Parathyroid adenoma (tissue), 2 donors: ENCODE data around the gene NHS.
A peak's percentile ranks its signal among the peaks of the same experiment; 100 is the strongest.

ENCODE experiments used
- H2AFZ ChIP-seq: fragments of 300-600 bp; sonication (generic); one replicate; pipeline ENCODE4 v1.7.0; 2017; ENCODE audit warnings: antibody characterized with exemption, mild to moderate bottlenecking
- H3K27ac ChIP-seq: fragments of 300-600 bp; sonication (generic); one replicate; pipeline ENCODE4 v1.7.0; 2017
- H3K27me3 ChIP-seq: fragments of 300-600 bp; sonication (generic); one replicate; pipeline ENCODE4 v1.7.0; 2017; ENCODE audit warnings: low read length; ENCODE audit not compliant: control insufficient read depth, insufficient read depth
- H3K36me3 ChIP-seq: fragments of 300-600 bp; sonication (generic); one replicate; pipeline ENCODE4 v1.7.0; 2017; ENCODE audit warnings: low read length; ENCODE audit not compliant: control insufficient read depth, insufficient read depth
- H3K4me1 ChIP-seq: fragments of 300-600 bp; sonication (generic); one replicate; pipeline ENCODE4 v1.7.0; 2017; ENCODE audit warnings: control low read depth
- H3K4me2 ChIP-seq: fragments of 300-600 bp; sonication (generic); one replicate; pipeline ENCODE4 v1.7.0; 2017; ENCODE audit warnings: low read length
- H3K4me3 ChIP-seq: fragments of 300-600 bp; sonication (generic); one replicate; pipeline ENCODE4 v1.7.0; 2017; ENCODE audit warnings: low read depth, low read length
- H3K79me2 ChIP-seq: fragments of 300-600 bp; sonication (generic); one replicate; pipeline ENCODE4 v1.7.0; 2017; ENCODE audit warnings: control low read depth
- H3K9ac ChIP-seq: fragments of 300-600 bp; sonication (generic); one replicate; pipeline ENCODE4 v1.7.0; 2017; ENCODE audit warnings: mild to moderate bottlenecking
- H3K9me3 ChIP-seq: fragments of 300-600 bp; sonication (generic); one replicate; pipeline ENCODE4 v1.7.0; 2017; ENCODE audit warnings: low read length; ENCODE audit not compliant: control insufficient read depth
- TF ChIP-seq, protein P1 (sequence below): fragments of 300-600 bp; sonication (generic); IDR thresholded peaks from one replicate; pipeline ENCODE4 v1.7.0; 2017; ENCODE audit warnings: antibody characterized with exemption, mild to moderate bottlenecking
- donor health status: primary hyperparathyroidism.

Gene NHS

DNA sequence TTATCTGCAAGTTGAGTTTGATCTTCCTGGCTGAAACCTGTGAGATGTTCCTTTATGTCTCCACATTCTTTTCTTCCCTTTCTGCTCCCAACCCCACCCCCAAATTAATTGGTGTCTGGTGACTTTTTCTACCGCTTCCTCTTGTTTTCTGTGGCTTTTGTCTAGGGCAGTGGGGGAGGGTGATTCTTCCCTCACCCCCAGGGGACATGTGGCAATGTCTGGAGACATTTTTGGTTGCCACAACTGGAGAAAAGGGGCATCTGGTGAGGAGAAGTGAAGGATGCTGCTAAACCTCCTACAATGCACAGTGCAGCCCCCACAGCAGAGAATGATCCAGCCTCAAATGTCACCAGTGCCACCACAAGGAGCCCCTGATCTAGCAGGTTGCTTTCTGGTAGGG, 152.9 kb downstream of the NHS start:
- H3K4me1 ChIP-seq, result peaks cover 3% of the 10 kb centered on the region
- no peaks in the 10 kb centered on the region for H3K27me3 ChIP-seq
- no peaks in the 10 kb centered on the region for H3K36me3 ChIP-seq
- H3K27ac ChIP-seq, result no peak overlapping the region
- no peaks in the 10 kb centered on the region for H3K79me2 ChIP-seq
- no peak overlapping the region for H3K4me2 ChIP-seq
- H3K4me3 ChIP-seq, result no peak overlapping the region
- no peak overlapping the region for H3K9ac ChIP-seq
- H2AFZ ChIP-seq, result no peak overlapping the region
- no peaks in the 10 kb centered on the region for H3K9me3 ChIP-seq
- TF ChIP-seq, protein P1, sequence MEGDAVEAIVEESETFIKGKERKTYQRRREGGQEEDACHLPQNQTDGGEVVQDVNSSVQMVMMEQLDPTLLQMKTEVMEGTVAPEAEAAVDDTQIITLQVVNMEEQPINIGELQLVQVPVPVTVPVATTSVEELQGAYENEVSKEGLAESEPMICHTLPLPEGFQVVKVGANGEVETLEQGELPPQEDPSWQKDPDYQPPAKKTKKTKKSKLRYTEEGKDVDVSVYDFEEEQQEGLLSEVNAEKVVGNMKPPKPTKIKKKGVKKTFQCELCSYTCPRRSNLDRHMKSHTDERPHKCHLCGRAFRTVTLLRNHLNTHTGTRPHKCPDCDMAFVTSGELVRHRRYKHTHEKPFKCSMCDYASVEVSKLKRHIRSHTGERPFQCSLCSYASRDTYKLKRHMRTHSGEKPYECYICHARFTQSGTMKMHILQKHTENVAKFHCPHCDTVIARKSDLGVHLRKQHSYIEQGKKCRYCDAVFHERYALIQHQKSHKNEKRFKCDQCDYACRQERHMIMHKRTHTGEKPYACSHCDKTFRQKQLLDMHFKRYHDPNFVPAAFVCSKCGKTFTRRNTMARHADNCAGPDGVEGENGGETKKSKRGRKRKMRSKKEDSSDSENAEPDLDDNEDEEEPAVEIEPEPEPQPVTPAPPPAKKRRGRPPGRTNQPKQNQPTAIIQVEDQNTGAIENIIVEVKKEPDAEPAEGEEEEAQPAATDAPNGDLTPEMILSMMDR, result no peak

DNA sequence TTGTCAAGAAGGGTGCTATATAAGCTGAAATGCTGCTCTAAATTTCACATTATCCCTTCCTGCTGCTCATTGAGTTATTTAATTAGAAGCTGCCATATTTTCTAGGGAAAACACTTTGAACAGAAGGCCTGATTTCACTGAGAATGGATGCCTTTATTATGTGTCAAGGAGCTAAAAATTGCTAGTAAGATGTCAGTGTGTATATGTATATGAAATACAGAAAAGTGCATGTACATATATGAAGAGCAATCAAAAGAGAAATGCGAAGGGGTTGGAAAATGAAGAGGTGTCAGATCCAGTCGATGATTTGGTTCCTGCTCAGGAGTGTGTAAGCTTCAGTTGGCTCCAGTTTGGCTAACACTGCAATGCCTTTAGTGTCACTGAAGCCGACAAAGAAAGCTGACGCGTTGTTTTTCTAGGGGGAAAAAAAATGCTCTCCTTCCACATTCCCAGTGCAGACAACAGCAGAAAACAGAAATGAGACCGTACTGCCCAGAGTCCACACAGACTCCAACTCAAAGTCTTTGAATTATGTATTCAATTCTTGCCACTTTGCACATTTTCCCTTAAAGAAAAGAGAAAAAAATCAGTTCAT, 154.2 kb downstream of the NHS start:
- H3K36me3 ChIP-seq, result no peaks in the 10 kb centered on the region
- no peak overlapping the region for H3K9ac ChIP-seq
- no peaks in the 10 kb centered on the region for H3K9me3 ChIP-seq
- TF ChIP-seq, protein P1, result no peak
- no peak overlapping the region for H3K4me3 ChIP-seq
- peaks cover 3% of the 10 kb centered on the region for H3K4me1 ChIP-seq
- no peaks in the 10 kb centered on the region for H3K79me2 ChIP-seq
- H3K4me2 ChIP-seq, result no peak overlapping the region
- peak overlapping the region; percentile 42 for H2AFZ ChIP-seq
- H3K27ac ChIP-seq, result no peak overlapping the region
- no peaks in the 10 kb centered on the region for H3K27me3 ChIP-seq

DNA sequence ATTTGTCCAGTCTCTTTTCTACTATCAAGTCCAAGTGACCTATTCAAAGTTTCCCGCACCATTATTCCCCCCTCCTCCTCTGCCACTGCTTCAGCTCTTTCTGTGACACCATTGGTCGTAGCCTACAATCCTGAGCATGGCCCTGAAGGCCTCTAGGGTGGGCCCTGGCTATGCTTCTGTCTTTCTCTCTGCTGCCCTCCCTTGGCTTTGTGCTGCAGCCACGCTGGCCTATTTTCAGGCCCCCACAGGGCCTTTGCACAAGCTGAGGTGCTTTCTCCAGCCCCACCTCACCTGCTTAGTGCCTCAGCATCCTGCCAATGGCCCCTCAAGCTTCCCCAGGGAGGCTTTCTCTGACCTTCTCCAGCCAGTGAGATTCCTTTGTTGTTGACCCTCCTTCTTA, 156.5 kb downstream of the NHS start:
- TF ChIP-seq, protein P1, result no peak
- Histone ChIP-seq H3K79me2 (no peaks in the 10 kb centered on the region), H2AFZ (no peak overlapping the region), H3K9me3 (no peaks in the 10 kb centered on the region), H3K36me3 (no peaks in the 10 kb centered on the region), H3K4me1 (peaks cover 3% of the 10 kb centered on the region), H3K27me3 (no peaks in the 10 kb centered on the region), H3K9ac (no peak overlapping the region), H3K27ac (no peak overlapping the region), H3K4me3 (no peak overlapping the region), H3K4me2 (no peak overlapping the region)

DNA sequence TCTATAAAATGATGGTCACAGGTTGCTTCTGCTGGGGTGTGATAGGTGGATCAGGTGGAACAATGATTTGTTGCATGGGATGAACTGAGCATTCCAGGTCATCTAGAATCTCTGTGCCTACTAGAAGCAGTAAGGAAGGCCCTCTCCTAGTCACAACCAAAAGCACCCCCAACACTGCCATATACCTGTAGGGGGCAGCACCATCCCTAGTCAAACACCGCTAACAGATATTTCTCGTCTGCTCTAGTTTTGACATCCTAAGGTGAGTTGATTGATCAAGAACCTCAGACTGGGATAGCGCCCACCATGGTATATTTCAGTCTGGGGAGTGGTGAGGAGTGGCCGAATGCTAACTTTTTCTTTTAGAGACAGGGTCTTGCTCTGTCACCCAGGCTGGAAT, 160.2 kb downstream of the NHS start:
- Histone ChIP-seq H3K27ac (no peak overlapping the region), H3K4me1 (no peaks in the 10 kb centered on the region), H3K79me2 (no peaks in the 10 kb centered on the region), H3K27me3 (no peaks in the 10 kb centered on the region), H3K36me3 (no peaks in the 10 kb centered on the region), H3K4me2 (no peak overlapping the region), H3K9me3 (no peaks in the 10 kb centered on the region), H3K4me3 (no peak overlapping the region), H3K9ac (no peak overlapping the region), H2AFZ (no peak overlapping the region)
- TF ChIP-seq, protein P1, result peak; percentile 36

DNA sequence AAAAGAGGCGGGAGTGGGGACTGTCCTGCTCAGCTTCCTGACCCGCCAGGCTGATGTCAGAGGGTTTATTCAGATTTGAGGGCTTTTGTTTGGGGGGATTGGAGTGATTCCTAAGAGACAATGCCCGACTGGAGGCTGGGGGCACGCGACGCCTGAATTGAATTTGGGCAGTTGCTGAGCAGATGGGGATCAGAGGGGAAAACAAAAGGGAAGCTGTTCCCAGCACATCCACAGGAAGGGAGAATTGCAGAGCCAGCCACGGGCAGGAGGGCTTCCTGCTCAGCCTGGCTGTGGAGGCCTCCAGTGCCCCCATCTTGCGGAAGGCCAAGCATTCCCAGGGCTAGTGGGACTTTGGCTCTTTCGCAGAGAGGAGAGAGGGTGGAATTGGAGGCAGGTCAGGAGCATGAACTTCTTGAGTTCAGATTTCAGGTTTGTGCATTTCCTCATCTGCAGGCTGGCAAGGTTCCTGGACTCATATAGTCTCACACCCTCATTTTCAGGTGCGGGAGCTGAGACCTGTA, 162.8 kb downstream of the NHS start:
- H3K4me3 ChIP-seq, result no peak overlapping the region
- no peaks in the 10 kb centered on the region for H3K4me1 ChIP-seq
- H3K27me3 ChIP-seq, result no peaks in the 10 kb centered on the region
- no peak overlapping the region for H3K4me2 ChIP-seq
- no peaks in the 10 kb centered on the region for H3K36me3 ChIP-seq
- H3K9ac ChIP-seq, result no peak overlapping the region
- no peaks in the 10 kb centered on the region for H3K9me3 ChIP-seq
- TF ChIP-seq, protein P1, result no peak
- H2AFZ ChIP-seq, result no peak overlapping the region
- H3K27ac ChIP-seq, result no peak overlapping the region
- H3K79me2 ChIP-seq, result no peaks in the 10 kb centered on the region
